Head of caudate nucleus (tissue), 42 donors: Measurements from ENCODE around the gene TBRG4.
A peak's percentile ranks its signal among the peaks of the same experiment; 100 is the strongest.
"Not testable (repeated sequence)": the region's sequence is repeated elsewhere in the genome, so short reads cannot be mapped to it uniquely, and the experiment has no call there.

Source experiments
- DNase-seq, 42 donors: peaks; one replicate each; pipeline versions ENCODE4 v3.0.0 to v3.0.0-alpha.2; 2020 to 2021; ENCODE audit warnings: mixed read lengths in 7 of 42
- intact Hi-C: fragments of 100-400 bp; cut with DNase I; formaldehyde crosslinking; loops from one replicate; pipeline ENCODE4 v1.15.0; 2022

Gene TBRG4

DNA sequence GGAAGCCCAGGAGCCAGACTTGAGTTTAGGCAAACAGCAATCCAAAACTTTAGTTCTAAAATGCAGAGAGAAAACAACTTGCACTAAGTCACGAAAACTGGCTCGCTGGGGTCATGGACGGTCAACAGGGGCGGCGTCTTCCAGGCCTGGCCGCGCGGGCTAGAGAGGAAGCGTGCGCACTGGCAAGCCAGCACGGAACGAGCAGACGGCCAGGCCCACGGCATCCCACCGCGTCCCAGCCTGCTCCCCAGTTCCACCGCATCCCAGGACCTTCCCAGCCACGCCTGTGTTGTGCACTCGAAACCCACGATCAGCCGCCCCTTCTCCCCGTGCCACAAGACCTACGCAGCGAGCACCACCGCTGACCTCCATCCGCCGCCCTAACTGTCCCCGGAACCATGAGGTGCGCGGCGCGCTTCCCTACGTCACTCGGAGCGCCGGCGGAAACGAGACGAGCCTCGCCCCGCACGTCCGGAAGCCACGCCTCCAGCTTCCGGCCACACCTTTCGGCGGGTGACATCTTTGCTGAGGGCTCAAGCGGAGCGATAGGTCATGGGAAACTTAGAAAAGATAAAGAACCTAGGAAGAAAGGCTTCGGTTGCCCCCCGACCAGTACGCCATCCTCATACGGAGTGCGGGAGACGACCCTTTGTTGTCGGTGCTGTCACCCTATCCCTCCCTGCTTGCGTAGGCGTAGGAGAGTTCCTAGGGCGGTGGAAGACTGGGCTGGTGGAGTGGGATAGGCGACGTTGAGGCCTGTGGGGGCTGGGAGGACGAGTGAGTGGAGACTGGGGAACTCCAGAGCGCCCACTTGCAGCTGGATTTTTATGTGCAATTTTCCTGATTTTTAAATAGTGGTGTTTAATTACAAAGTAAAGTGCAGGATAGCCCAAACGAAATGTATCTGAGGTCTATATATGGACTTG lies at the start of gene TBRG4:
Gene TBRG4 (minus strand): TSS at position 400 of the 926 bp plus-strand sequence. CDS start 2,460 bp downstream, outside the sequence.
- intact Hi-C loops, result loop anchor here (5.0 to 10.0 kb wide), 2 partner anchors 109 to 507 kb away; partner anchors contain the start of genes CCM2 and OGDH
- peak; percentile 82 to 98 (median 95) for DNase-seq

DNA sequence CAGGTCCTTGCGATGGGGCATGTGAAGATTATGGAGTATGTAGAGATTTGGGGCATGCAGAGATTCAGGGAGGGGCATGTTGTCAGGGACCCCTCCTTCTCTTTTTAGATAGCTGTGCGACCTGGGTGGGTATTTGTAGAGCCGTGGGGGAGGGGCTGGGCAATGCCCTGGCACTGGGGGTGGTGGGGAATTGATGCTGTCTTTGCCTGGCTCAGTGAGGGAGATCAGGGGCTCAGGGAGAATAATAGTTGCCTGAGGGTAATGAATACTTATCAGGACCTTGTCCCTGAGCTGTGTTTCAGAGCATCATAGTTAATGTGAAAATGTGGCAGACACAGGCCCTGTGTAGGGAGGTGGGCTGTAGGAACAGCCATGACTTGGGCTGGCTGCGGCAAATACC lies 49.6 kb upstream of the TBRG4 start:
- intact Hi-C loops, result no loop called here
- no peak for DNase-seq

DNA sequence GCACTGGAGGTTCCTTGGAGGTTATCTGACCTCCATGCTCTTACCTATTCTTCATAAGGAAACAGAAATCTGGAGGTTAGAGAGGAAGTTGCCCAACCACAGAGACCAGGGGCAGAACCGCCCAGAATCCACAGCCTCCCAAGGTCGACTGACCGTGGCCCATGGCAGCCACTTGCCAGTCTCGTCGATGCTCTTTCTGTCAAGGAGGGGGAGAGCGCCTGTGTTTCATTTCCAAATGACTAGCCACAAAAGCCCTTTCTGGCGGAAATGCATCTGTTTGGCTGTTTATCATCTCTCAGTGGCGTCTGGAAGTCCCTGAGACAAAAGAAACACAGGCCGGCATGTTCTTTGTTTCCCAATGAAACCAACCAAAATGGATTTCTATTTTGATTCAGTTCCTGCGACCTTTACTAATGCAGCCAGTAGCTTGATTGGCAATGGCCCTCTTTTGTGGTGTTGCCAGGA lies 49.0 kb upstream of the TBRG4 start:
- DNase-seq, result peak in 4 of 42 donors; percentile 17 to 53 (median 22)
- intact Hi-C loops, result no loop called here

DNA sequence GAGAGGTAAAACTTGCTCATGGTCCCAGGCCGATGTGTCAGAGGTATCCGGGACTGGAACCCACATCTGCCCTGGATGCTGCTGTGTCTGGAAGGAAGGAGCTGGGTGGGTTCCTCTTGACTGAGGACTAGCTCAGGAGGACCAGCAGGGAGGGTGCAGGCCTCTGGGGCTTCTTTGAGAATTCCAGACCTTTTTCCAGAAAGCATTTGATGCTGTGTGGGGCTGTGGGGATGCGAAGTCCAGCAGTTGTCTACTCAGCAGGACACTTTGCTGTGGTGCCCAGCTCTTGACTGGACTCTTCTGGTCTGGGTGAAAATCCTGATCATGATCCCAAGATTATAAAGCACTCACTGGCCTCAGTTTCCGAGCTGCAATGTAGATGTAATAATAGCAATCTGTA lies 47.8 kb upstream of the TBRG4 start:
- intact Hi-C loops, result no loop called here
- DNase-seq, result no peak

DNA sequence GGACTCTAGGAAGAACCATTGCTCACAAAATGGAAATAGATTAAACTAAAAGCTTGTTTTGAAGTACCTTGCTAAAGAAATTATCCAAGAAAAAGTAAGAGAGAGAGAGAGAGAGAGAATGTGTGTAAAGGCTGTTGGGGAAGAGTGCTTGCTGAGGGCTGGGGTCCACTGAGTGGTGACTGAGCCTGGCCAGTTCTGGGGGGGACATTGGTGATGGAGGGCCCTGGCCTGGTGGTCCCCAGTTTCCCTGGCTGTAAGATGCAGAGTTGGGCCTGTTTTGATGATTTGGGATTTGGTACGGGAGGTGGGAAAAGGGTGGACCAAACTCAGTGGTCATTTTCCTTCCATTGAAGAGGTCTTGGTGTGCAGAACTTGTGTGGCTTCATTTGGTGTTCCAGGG lies 47.0 kb upstream of the TBRG4 start:
- no peak for DNase-seq
- intact Hi-C loops, result no loop called here

DNA sequence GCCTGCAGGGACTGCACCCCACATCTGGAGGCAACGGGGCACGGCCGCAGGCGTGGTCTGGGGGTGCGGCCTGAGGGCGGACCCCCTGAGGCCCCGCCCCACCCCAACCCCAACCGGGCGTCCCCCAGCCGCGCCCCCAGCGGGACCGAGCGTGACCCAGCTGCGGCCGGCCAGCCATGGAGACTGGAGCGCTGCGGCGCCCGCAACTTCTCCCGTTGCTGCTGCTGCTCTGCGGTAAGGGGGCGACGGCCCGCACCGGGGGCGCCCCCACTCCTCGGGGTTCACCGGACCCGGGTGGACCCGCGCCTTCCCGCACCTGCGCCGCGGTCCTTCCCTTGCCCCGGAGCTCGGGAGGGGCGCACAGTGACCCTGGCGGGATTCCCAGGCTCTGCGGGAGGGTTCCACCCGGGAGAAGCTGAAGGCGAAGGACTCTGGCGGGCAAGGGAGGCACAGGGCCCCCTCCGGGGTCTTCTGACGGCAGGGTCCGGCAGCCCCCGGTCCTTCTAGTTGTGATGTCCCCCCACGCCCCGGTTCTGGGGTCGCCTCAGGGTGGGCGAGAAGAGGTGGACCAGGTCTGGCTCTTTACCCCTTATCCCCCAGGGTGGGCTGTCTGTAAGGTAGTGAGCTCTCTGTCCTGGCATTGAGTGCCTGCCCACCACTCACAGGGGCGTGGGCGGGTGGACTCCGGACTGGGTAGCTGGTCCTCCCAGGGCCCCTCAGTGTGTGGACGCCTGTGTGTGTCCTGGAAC lies 46.3 kb upstream of the TBRG4 start, which contains the start of gene RAMP3:
Gene RAMP3 (plus strand): TSS at position 139 of the 749 bp plus-strand sequence. CDS start 38 bp downstream, at position 177.
- intact Hi-C loops, result no loop called here
- no peak for DNase-seq

DNA sequence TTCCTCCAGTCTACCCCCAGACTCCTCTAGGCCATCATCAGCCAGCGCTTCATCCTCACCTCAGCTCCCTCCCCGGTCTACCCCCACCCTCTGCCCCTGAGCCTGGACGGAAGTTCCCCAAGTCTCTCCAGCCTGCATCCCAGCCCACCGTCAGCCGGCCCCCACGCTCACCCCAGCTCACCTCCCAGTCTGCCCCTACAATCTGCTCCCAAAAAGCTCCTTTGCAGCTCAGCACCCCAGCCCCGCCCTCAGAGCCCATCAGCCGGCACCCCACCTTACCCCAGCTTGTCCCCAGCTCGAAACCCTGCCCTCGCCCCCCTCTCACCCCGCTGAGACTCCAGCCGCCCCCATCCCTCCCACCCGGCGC lies 45.8 kb upstream of the TBRG4 start:
- DNase-seq, result no peak
- intact Hi-C loops, result no loop called here

DNA sequence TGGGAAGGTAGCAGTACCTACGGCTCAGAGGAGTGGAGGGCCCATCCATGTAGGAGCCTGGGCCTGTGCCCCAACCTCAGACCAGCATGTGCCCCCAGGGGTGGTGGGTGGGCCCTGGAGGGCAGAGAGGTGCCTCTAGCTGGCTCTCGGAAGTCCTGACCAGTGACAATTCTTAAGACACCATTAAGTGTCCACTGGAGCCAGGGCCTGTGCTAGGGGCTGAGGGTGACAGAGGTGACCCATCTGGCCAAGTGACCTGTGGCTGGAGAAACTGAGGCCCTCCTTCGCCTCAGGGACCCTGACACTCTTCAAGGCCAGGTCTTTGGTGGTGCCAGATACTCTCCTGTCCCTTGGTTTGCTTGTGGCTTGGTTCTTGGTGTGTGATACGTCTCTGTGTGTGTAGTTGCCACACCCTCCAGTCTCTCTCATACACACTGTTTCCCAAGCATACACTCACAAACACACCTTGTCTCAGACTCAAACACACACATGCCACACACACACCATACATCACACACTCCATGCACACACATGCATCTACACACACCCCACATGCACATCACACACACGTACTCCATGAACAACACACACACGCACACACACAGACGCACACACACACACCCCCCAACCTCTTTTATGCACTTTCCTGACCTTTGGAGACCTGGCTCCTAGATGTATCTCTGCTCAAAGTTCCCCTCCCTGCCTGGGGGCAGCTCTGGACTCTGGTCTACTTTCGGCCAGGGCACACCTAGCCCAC lies 45.2 kb upstream of the TBRG4 start:
- intact Hi-C loops, result no loop called here
- no peak for DNase-seq

DNA sequence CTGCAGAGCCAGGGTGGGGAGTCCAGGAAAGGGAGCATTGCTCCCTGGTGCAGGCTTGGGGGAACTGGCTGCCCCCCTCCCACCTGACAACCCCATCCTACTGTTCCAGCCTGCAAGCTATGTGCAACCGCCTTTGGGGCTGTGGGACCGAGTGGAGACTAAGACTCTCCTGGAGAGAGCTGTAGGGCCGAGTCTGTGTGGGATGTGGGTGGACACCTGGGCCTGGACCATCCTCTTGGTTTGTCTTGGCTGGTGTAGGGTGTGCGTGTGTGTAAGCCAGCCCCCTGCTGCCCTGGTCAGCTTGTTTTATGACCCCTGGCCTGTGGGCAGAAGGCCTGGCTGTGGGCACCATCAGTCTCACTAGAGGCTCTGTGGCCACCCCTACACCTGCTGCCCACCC lies 44.4 kb upstream of the TBRG4 start:
- no peak for DNase-seq
- intact Hi-C loops, result loop anchor here (2.0 kb wide), 1 partner anchor 105 kb away; no protein-coding TSS in a partner anchor

DNA sequence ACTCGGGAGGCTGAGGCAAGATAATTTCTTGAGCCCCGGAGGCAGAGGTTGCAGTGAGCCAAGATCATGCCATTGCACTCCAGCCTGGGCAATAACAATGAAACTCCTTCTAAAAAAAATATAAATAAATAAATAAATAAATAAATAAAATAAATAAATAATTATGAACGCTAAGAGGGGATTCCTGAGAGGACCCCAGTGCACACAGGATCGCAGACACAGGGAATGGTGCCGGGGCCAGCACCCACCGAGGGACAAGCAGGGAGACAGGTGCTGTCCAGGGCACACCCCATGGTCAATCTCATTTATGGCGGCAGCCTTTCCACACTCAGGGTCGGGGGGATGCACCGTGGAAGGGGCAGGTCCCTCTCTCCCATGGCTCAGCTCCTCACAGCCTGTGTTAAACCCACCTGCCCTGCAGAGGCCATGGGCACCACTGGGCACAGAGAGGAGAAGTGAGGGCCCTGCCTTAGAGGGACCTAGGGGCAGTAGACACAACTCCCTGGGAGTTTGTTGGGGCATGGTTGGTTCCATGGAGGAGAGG lies 43.9 kb upstream of the TBRG4 start:
- intact Hi-C loops, result loop anchor here (2.0 kb wide), 1 partner anchor 105 kb away; no protein-coding TSS in a partner anchor
- no peak for DNase-seq

DNA sequence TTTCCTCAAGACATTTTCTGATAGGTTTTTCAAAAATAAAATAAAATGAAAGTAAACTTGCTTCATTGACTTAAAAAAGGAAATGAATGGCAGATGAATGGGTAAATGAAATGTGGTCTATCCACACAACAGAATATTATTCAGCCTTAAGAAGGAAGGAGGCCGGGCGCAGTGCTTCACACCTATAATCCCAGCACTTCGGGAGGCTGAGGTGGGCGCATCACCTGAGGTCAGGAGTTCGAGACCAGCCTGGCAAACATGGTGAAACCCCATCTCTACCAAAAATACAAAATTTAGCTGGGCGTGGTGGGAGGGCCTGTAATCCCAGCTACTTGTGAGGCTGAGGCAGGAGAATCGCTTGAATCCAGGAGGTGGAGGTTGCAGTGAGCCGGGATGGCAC lies 42.4 kb upstream of the TBRG4 start:
- intact Hi-C loops, result loop anchor here (2.0 kb wide), 1 partner anchor 107 kb away; no protein-coding TSS in a partner anchor
- DNase-seq, result not testable (repeated sequence)

DNA sequence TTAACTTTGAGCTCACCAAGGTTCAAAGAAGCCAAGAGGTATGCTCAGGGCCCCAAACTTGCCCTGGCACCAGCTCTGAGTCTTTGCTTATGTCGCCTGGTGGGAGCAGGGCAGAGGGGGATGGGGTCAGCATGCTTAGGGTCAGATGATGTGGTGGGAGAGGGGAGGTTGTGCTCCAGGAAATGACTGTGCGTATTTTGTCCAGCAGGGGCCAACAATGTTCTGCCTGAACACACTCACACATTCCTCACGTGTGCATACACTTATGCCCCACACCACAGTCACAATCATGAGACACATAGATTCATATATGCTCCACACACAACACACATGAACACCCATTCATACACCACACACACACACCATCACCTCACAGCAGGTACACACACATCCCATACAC lies 41.7 kb upstream of the TBRG4 start:
- intact Hi-C loops, result no loop called here
- DNase-seq, result no peak

DNA sequence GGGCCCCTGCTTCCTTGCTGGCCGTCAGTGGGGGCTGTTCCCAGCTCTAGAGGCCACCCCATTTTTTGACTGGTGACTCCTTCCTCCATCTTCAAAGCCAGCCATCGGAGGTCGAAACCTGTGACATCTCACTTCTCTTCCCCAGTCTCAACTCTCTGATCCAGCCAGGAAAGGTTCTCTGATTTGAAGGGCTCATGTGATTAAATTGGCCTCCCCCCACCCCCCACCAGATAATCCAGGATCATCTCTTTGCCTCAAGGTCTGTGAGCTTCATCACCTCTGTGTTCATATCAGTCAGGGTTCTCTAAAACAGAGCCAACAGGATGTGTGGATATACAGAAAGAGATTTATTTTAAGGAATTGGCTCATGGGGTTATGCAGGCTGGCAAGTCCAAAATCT lies 40.5 kb upstream of the TBRG4 start:
- intact Hi-C loops, result no loop called here
- DNase-seq, result no peak

DNA sequence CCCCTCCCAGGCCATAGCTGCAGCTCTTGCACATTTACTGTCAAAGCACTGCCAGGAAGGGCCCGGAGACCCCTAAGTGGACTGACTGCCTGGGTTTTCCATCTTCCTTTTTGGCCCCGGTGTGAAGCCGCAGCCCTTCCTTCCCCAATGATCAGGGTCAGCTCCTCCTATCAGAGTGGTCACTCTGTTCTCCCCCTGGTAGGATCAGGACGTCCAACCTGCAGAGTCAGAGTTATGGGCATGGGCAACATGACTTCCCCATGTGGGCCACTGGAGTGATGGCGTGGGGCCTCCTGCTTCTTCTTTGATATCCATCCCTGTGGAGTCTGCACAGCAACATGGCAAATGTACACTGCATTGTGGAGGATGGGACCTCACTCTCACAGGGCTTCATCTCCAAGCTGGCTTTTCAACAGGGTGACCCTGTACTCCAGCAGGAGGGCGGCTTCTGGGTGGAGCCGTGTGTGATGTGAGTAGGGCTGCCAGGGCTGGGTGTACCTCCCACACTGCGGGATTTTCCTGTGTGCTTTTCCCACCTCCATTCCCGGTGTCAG lies 39.7 kb upstream of the TBRG4 start:
- intact Hi-C loops, result no loop called here
- no peak for DNase-seq

DNA sequence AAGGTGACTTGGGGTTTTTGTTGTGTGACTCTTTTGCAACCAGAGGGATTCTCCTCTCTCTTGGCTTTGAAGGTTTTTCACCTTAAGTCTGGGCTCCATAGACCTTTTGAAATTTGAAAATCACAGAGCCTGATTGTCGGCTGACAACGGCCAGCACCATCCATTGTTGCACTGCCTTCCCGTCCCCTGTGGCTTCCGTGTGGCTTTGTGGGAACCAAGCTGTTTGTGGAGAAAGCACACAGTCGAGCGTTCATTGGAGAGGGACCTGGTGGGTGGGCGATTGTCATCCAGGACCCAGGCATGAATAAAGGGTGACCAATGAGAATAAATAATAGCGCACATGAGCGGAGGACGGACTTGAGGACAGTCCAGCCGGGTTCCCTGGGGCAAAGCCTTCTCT lies 38.7 kb upstream of the TBRG4 start:
- DNase-seq, result no peak
- intact Hi-C loops, result no loop called here

DNA sequence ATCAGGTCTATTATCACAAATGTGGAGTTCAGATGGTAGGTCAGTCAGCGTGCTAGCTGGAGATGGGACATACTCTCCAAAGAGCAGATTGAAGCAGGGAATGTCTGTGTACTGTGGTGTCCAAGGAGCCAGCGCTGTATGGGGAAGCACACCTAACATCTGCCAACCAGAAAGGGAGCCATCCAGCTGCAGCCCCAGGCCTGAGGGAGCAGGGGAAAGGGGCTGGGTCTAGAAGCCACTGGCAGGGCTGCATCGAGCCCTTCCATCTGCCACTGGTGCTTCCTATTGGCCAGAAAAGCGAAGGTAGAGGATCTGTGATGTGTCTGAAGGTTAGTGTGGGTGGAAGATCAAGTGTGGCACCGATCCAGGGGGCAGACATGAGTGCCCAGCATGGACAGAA lies 38.1 kb upstream of the TBRG4 start:
- intact Hi-C loops, result no loop called here
- no peak for DNase-seq

DNA sequence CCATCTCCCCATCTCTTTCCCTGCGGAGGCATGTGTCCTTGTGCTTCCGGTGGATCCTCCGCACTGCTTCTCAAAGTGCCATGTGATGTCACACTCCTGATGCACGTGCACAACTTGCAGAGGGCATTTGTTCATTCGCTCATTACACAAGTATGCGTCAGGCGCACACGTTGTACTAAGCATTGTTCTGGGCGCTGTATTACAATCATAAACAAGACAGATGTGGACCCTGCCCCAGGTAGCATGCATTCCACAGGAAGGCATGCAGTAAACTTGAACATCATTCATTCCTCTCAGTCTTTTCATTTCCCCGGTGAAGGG lies 37.1 kb upstream of the TBRG4 start:
- no peak for DNase-seq
- intact Hi-C loops, result no loop called here

DNA sequence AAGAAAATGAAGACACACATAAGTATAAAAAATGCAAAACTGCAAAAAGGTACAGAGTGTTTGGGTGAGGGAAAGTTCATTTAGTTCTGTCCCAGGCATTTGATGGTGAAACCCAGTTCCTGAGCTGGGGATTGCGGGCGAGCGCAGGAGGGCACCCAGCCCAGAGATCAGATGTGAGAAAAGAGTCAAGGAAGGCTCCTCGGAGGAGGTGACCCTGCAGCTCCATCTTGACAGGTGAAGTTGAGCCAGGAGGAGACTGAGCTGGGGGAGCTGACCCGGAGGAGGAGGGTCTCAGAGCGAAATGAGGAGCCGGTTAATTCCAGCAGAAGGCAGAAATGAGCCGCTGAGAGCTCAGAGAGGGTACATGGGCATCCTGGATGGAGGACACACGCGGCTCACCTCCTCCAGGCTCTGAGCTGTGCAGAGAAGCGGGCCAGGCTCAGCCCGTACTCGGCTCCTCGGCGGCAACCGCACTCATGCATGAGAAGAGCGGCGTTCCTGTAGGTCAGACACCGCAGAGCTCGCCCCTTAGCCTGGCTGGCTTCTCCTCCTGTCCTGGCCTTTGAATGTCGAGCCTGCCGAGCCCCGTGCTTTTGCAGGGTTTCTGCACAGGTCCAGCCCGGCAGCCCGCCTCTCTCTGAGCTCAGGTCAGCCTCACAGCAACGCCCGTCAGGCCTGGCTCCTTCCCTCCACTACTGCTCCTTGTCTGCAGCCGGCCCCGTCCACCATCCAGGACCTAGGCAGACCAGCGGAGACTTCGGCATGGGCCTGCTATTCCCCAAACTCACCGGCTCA lies 36.6 kb upstream of the TBRG4 start:
- no peak for DNase-seq
- intact Hi-C loops, result no loop called here
